Stimulated activated CD8-positive, alpha-beta memory T cell treated with anti-CD3 and anti-CD28 coated beads, Interleukin-7, amount 100 ng/mL, for 1 hour (primary cell): ENCODE measurements around the gene TRIM15.
"Not testable (repeated sequence)": the region's sequence is repeated elsewhere in the genome, so short reads cannot be mapped to it uniquely, and the experiment has no call there.

Experiments
- DNase-seq, 2 donors: peaks; one replicate each; pipeline ENCODE4 v3.0.0-alpha.2; 2020; ENCODE audit warnings: low read depth in 2 of 2

The TRIM15 gene

DNA sequence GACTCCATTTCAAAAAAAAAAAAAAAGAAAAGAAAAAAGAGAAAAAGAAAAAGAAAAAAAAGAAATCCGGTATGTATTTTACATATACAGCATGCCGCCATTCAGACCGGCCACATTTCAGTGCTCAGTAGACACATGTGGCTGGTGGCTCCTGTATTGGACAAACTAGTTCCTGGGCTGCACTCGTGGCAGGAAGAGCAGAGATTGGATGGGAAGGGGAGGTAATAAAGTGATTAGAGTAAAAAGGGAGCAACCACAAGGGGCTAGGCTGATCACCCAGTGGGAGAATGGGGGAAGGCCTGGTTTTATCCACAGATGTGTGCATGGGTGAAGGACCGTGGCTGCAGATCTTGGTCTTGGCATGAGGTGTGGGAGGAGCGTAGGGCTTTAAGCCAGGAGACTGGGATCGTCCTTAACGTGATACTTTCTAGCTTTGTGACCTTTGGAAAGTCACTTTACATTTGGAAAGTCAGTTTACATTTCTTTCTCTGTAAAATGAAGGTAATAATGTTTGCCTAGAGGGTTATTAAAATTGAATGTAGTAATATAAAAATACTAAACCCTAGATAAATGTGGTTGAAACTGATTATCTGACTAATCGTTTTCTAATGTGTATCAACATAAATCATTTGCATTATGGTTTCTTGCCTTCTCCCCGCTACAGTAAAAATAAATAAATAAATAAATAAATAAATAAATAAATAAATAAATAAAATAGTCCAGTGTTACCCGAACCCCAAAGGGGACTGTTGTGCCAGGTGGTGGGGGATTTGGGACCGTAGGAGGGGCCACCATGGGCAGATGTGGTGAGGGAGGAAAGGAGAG lies 869 bp upstream of the TRIM15 start:
- no peak for DNase-seq

DNA sequence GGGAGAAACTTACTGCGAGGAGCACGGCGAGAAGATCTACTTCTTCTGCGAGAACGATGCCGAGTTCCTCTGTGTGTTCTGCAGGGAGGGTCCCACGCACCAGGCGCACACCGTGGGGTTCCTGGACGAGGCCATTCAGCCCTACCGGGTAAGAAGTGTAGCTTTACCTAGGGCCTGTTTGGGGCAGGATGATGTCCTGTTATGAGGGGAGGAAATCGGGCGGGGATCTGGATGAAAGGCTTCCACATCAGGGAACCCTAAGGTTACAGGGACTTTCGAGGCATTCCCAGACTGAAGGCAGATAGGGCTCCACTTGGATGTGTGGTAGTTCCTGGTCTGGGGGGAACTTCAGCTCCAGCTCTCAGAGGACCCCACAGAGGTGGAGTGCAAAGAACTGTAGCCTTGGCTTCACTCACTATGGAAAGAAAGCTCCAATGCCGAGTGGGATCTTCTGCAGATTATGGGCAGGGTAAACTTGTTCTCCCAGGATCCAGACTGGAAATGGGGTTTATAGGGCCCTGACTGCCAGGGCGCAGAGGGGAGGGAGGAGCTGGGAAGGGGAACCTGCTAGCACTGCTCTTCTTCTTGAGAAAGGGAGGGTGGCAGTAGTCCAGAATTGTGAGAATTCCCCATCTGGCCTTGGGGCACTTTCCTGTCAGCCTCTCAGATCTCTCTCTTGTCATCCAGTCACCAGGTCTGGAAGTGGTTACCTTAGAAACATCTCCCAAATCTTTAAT lies 740 bp downstream of the TRIM15 start:
- no peak for DNase-seq

DNA sequence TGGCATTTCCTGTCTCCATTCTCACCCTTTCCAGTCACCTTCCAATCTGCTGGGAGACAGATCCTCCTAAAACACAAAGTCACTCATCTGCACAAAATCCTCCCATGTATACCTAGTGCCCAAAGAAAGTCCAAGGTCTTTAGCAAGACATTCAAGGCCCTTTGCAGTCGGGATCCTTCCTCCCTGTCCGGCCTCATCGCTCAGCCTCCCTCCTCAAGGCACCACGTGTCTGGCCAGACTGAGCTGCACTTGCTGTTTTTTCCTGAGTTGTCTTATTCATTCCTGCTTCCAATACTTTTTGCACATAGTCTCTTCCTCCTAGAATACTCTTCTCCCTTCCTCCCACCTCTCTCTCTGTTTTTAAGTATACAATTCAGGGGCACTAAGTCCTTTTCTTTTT lies 1.4 kb downstream of the TRIM15 start:
- DNase-seq = no peak

DNA sequence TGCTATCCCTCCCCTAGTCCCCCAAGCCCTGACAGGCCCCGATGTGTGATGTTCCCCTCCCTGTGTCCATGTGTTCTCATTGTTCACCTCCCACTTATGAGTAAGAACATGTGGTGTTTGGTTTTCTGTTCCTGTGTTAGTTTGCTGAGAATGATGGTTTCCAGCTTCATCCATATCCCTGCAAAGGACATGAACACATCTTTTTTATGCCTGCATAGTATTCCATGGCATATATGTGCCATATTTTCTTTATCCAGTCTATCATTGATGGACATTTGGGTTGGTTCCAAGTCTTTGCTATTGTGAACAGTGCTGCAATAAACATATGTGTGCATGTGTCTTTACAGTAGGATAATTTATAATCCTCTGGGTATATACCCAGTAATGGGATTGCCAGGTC lies 1.9 kb downstream of the TRIM15 start:
- not testable (repeated sequence) for DNase-seq

DNA sequence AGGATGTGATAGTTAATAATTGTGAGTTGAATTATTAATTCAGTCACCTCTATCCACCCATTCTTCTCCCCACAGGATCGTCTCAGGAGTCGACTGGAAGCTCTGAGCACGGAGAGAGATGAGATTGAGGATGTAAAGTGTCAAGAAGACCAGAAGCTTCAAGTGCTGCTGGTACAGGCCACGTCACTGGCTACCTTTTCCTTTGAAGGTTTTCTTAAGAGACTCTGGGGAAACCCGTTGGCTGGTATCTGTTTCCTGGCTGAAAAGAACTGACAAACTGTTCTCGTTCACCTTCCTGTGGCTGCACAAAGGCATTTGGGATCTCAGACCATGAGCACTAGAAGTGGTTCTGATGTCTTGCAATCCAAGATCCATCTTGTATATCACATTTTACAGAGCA lies 3.8 kb downstream of the TRIM15 start:
- DNase-seq = no peak

DNA sequence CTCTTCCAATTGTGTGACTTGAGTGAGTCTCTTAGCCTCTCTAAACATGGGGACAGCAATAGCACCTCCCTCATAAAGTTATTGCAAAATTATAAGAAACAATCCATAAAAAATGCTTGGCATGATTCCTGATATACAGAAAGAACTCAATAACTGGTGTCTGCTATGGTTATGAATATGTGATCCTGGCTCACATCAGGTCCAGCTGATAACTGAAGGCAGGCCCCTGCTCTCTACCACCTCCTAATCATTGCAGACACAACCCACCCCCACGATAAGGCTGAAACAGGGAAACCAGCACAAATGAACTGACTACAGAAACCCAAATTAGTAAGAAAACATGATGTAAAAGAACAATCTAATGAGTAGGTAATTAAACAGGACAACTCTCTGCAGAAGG lies 5.4 kb downstream of the TRIM15 start:
- no peak for DNase-seq

DNA sequence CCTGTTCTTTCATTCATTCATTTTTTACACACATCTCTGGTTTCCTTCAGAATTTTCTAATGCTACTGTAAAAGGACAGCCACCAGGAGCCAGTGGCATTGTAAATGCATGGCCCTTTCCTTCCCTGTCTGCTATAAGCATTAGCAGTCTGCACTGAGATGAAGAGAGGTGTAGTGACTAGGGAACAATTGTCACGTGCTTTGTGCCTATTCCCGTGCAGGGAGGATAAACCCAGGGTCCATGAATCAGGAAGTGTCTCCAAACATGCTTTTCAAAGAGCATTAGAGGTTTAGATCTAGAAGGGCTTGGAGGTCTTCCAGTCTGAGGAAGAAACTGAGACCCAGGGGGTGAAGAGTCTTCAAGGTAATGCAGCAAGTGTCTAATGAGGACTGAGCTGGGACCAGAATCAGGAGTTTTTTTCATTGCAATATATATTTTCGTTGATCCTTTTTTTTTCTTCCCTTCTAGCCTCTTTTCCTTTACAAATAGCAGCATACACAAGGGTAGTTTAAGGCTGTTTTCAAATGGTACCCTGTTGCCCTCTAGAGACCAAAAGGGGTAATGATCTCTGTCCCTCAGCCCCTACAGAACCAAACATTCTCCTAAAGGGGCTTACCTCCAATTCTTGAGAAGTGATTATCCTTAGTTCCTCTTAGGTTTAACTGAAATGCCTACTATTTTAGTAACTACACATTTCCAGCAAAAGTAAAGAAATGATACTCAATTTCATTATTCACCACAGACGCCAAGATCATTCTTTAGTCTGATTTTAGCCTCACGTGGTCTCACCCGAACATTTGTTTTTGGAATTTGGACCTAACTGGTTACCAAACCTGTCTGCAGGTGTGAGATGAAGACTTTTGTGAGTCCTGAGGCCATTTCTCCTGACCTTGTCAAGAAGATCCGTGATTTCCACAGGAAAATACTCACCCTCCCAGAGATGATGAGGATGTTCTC lies 6.6 kb downstream of the TRIM15 start:
- DNase-seq = no peak

DNA sequence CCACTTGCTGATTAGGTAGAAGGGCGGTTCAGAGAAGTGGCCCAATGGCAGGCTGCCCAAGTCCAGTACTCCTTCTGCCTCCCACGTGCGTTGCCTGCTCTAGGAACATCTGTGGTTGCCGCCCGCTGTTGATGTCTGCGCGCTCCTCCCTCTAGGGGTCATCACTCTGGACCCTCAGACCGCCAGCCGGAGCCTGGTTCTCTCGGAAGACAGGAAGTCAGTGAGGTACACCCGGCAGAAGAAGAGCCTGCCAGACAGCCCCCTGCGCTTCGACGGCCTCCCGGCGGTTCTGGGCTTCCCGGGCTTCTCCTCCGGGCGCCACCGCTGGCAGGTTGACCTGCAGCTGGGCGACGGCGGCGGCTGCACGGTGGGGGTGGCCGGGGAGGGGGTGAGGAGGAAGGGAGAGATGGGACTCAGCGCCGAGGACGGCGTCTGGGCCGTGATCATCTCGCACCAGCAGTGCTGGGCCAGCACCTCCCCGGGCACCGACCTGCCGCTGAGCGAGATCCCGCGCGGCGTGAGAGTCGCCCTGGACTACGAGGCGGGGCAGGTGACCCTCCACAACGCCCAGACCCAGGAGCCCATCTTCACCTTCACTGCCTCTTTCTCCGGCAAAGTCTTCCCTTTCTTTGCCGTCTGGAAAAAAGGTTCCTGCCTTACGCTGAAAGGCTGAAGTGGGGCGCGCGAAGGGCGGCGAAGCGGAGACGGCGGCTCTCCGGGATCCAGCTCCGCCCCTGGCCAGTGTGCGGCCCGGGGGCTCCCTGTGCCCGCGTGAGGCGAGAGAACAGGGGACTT lies 8.5 kb downstream of the TRIM15 start:
- no peak for DNase-seq

DNA sequence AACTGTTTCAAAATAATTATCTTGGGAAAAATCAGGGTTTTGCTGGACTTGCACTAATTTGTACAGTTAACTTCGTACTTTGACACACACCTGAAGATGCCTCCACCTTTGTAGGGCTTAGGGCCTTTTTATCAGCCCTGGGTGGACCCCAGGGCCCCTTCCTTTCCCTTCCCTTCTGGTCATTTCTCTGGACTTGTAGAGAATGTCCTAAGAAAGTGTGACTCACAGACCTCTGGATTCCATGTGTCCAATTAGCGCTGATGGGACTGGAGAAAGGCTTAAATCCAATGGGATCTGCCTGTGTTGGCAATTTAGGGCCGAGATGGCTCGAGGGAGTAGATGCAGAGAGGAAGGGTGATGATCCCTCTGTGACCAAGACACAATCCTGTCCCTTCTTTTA lies 9.3 kb downstream of the TRIM15 start:
- DNase-seq = no peak

DNA sequence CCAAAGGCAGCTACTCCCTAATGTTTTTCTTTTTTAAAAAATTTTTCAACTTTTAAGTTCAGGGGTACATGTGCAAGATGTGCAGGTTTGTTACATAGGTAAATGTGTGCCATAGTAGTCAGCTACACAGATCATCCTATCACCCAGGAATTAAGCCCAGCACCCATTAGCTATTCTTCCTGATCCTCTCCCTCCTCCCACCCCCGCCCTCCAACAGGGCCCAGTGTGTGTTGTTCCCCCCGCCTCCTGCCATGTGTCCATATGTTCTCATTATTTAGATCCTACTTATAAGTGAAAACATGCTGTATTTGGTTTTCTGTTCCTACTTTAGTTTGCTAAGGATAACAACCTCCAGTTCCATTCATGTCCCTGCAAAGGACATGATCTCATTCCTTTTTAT lies 12.4 kb downstream of the TRIM15 start:
- DNase-seq = no peak

DNA sequence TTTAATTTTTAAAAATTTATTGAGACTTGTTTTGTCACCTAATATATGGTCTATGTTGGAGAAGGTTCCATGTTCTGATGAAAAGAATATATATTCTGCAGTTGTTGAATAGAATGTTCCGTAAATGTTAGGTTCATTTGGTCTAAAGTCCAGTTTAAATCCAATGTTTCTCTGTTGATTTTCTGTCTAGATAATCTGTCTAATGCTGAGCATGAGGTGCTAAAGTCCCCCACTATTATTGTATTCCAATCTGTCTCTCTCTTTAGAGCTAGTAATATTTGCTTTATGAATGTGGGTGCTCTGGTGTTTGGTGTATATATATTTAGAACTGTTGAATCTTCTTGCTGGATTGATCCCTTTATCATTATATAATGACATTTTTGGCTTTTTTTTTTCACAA lies 15.5 kb downstream of the TRIM15 start:
- no peak for DNase-seq

DNA sequence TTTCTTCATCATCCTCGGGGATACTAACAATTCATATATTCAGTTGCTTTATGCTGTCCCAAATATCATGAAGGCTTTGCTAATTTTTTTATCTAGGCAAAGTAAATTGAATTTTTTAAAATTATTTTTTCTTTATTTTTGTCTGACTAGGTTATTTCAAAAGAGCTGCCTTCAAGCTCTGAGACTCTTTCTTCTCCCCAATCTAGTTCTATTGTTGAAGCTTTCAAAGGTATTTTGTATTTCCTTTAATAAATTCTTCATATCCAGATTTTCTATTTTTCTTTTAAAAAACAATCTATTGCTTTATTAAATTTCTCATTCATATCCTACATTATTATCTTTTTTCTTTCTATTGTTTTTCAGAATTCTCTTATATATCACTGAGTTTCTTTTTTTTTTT lies 16.8 kb downstream of the TRIM15 start:
- no peak for DNase-seq

DNA sequence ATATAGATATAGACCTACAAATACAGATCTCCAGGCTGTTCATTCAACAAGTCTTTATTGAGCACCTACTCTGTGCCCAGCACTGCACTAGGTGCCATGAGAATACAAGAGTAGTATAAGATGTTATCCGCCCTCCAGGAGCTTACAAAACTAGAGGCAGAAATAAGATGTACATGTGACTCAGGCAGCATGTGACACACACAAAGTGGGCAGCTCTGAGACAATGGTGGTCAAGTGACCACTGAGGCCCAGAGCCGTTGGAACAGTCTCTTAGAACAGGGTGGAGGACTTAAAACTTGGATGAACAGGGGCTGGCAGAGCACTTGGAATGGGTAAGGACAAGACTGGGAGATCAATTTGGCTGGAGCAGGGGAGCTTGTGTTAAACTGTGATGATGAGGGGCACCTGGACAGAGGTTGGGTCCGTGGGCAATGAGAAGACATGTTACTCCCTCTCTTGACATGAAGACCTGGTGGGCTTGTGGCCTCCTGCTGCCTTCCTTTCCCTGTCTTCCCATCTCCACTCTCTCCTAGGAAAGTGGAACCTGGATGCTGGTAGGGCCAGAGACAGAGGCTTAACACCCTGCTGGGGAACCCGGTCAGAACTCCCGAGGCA lies 21.2 kb downstream of the TRIM15 start:
- DNase-seq = no peak

DNA sequence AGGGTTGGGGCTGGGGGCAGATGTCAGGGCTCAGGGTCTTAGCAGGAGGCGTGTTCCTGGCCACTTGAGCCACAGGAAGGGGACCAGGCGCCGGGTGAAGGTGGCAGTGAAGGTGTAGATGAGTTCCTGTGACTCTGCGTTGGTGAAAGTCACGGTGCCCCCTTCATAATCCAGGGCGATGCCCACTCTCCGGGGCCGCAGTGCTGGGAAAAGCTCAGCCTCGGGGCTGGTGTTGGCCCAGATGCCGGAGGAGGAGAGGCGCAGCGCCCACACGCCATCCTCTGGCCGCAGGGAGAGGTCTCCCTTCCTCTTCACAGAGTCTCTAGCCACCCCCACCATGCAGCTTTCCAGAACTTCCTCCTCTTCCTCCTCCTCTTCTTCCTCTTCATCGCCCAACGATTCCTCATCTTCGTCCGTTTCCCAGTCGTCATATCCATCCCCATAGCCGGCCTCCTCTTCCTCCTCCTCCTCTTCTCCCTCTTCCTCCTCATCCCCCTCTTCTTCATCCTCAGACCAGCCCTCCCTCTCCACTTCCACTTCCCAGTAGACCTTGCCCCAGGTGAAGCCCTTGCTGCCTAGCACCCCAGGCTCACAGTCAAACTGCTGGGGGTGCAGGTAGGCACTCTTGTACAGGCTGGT lies 22.6 kb downstream of the TRIM15 start:
- no peak for DNase-seq

DNA sequence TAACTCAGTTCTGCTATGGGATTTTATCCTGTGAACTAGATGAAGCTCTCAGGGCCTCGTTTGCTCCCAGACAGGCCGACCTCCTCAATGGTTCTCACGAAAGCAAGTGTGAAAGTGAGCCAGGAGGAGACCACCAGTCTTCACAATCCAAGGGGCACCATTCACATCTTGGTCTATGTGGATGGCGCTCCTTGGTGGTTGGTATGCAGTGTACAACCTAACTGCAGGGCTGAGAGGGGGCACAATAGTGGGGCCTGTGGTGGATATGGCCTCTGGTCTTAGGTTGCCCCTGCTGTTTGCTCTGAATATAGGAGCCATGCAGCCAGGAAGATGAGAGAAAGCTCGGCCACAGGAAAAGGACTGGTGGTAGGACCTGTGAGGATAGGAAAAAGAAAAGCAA lies 25.2 kb downstream of the TRIM15 start:
- no peak for DNase-seq

DNA sequence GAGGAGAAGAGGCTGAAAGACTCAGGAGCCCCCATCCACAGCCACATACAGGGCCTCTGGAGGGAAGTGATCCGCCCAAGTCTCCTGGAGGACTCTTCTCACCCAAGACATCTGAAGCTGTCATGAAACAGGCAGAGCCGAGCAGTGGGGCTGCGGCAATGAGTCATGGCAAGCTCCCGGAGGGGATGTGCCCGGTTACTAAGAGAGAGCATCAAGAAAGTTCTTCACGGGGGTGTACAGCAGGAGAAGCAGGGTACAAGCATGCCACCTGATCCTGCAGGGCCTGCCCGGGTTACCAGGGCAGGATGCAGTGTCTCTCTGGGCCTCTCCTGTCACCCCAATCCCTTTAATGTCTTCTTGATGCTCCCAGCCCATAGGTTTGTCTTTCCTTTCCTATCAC lies 28.7 kb downstream of the TRIM15 start:
- no peak for DNase-seq

DNA sequence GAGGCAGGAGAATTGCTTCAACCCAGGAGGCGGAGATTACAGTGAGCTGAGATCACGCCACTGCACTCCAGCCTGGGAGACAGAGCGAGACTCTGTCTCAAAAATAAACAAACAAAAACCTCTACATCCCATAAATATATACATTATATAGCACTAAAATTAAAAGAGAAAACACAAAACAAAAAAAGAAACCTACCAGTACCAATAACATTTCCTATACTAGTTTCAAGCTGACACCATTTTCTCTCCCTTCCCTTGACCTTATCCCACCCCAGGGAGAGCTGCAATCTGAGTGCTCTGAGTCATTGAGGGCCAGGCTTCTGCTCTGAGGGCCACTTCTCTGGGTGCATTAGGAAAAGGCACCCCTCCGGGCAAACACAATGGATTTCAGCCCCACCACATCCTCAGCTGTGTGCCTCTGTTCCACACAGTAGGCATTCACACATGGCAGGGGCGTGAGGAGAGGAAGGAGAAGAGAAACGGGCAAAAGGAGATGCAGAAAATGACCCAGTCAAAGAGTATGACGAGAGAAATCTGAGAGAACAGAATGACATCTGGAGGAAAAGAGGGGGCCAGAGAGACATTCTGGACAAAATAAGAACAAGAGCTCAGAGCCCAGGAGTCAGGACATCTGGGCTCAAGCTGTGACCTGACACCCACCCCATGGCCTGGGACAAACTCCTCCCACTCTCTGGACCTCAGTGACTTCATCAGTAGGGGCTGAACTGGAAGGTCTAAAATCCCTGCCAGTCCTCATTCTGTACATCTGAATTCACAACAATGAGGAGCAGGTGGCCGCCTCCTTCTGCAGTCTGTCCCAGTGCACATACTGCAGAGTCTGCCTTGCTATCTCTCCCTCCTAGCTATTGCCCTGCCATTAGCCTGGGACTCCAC lies 31.7 kb downstream of the TRIM15 start:
- no peak for DNase-seq

DNA sequence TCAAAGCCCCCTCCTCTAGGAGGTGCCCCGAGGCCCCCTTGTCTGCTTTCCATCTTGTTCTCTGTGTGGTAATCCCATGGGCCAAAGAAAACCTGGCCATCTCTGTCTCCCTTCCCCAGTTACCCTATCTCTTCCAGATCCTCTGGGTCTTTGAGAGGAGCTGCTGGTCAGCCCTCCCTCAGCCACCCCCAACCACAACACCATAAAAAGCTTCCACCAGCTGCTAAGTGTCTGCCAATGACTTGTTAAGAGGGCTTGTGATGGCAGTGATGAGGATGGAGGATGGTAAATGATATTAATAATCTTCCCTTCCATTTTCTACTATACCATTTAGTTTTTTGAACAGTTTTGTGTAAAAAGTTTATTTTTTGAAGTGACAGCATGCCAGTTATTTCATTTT lies 32.6 kb downstream of the TRIM15 start:
- no peak for DNase-seq

DNA sequence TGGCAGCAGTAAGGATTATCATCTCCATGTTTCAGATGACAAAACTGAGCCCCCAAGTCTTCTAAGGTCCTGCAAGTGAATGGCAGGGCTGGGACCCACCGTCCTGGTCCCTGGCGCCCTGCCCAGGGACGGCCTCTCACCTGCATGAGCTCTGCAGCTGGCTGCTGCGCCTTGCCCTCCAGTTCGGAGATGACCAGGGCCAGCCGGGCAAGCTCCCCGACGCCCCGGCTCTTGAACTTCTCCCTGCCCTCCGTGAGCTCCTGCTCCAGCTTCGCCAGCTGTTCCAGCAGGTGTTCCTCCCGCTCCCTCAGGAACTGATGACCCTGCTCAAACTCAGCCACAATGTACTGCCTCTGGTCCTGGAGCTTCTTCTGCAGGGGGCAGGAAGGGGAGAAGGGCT lies 33.0 kb downstream of the TRIM15 start:
- no peak for DNase-seq
